Hypothalamus (tissue), 51 donors: ENCODE results near the gene RSU1.
A peak's percentile ranks its signal among the peaks of the same experiment; 100 is the strongest.

Experiments
- DNase-seq, 51 donors: peaks; one replicate each; lab custom pipeline; 2025; lab: John Stamatoyannopoulos, UW

The RSU1 gene

GRCh38 chr10:16611037-16611436 is 206.2 kb downstream of the RSU1 start:
- DNase-seq: peak in 5 of 51 donors; percentile 1 to 6 (median 5)

- no peak for DNase-seq
Measured at GRCh38 chr10:16609211-16609610, 208.0 kb downstream of the RSU1 start.

GRCh38 chr10:16606923-16607322 is 210.3 kb downstream of the RSU1 start:
- DNase-seq: no peak

- no peak for DNase-seq
Measured at GRCh38 chr10:16606421-16606820, 210.8 kb downstream of the RSU1 start.

GRCh38 chr10:16603308-16603707 is 213.9 kb downstream of the RSU1 start:
- DNase-seq: no peak

- no peak for DNase-seq
Measured at GRCh38 chr10:16602104-16602775, 215.0 kb downstream of the RSU1 start.

GRCh38 chr10:16599662-16600061 is 217.6 kb downstream of the RSU1 start:
- no peak for DNase-seq

GRCh38 chr10:16597656-16598055 is 219.6 kb downstream of the RSU1 start:
- DNase-seq: peak in 1 of 51 donors; percentile 26

GRCh38 chr10:16592378-16592777 is 224.8 kb downstream of the RSU1 start:
- DNase-seq: no peak

- DNase-seq: no peak
Measured at GRCh38 chr10:16586358-16587138, 230.7 kb downstream of the RSU1 start.

- no peak for DNase-seq
Measured at GRCh38 chr10:16585103-16585502, 232.1 kb downstream of the RSU1 start.

GRCh38 chr10:16583382-16583781 is 233.8 kb downstream of the RSU1 start:
- no peak for DNase-seq

GRCh38 chr10:16581202-16581601 is 236.0 kb downstream of the RSU1 start:
- no peak for DNase-seq

- no peak for DNase-seq
Measured at GRCh38 chr10:16570731-16571130, 246.5 kb downstream of the RSU1 start.

GRCh38 chr10:16566202-16566805 is 250.9 kb downstream of the RSU1 start:
- DNase-seq: no peak

GRCh38 chr10:16565604-16566003 is 251.6 kb downstream of the RSU1 start:
- no peak for DNase-seq

- DNase-seq: no peak
Measured at GRCh38 chr10:16562891-16563290, 254.3 kb downstream of the RSU1 start.

- no peak for DNase-seq
Measured at GRCh38 chr10:16559236-16559773, 257.9 kb downstream of the RSU1 start.

GRCh38 chr10:16547973-16548372 is 269.3 kb downstream of the RSU1 start:
- DNase-seq: no peak

- peak in 1 of 51 donors; percentile 2 for DNase-seq
Measured at GRCh38 chr10:16545116-16545736, 272.0 kb downstream of the RSU1 start.

- no peak for DNase-seq
Measured at GRCh38 chr10:16544591-16544990, 272.6 kb downstream of the RSU1 start.
